Subcutaneous adipose tissue (tissue), 4 donors: ENCODE results near the gene CYBA. TPM values are rescaled to one million over a fixed set of nuclear protein-coding genes. Genes with fewer than 3 reads are reported as not detected.

Experiments
- CTCF ChIP-seq: fragments of 450-650 bp; IDR thresholded peaks from one replicate; pipeline ENCODE4 v1.5.1; 2016; ENCODE audit warnings: low read depth, mild to moderate bottlenecking, control low read depth, antibody characterized with exemption, moderate library complexity
- total RNA-seq, 4 donors: library from RNA; depleted of rRNA; stranded (reverse); fragments of >200 nt; gene quantifications; one replicate each; pipeline ENCODE4 v1.1.0, GENCODE V29; 2016

The CYBA gene
- total RNA-seq, 4 donors from 2014 or later = 78.0 to 495 (median 196) TPM

- TF ChIP-seq CTCF = no peak
Measured at GRCh38 chr16:88658714-88659113, 7.9 kb upstream of the CYBA start.

GRCh38 chr16:88657371-88657770 is 6.5 kb upstream of the CYBA start:
- no peak for TF ChIP-seq CTCF

- TF ChIP-seq CTCF = no peak
Measured at GRCh38 chr16:88656291-88656980, 5.6 kb upstream of the CYBA start.

- no peak for TF ChIP-seq CTCF
Measured at GRCh38 chr16:88655733-88656281, 5.0 kb upstream of the CYBA start.

GRCh38 chr16:88655053-88655732 is 4.3 kb upstream of the CYBA start:
- TF ChIP-seq CTCF = no peak

GRCh38 chr16:88654363-88655052 is 3.7 kb upstream of the CYBA start:
- no peak for TF ChIP-seq CTCF
